NOMO-1 (cell line): ENCODE measurements around the gene SERPINH1.

Source experiments
- DNase-seq, 2 experiments: peaks; one replicate each; lab custom pipeline; 2025; ENCODE audit not compliant: unreplicated experiment in 2 of 2; lab: John Stamatoyannopoulos, UW

The SERPINH1 gene

DNA sequence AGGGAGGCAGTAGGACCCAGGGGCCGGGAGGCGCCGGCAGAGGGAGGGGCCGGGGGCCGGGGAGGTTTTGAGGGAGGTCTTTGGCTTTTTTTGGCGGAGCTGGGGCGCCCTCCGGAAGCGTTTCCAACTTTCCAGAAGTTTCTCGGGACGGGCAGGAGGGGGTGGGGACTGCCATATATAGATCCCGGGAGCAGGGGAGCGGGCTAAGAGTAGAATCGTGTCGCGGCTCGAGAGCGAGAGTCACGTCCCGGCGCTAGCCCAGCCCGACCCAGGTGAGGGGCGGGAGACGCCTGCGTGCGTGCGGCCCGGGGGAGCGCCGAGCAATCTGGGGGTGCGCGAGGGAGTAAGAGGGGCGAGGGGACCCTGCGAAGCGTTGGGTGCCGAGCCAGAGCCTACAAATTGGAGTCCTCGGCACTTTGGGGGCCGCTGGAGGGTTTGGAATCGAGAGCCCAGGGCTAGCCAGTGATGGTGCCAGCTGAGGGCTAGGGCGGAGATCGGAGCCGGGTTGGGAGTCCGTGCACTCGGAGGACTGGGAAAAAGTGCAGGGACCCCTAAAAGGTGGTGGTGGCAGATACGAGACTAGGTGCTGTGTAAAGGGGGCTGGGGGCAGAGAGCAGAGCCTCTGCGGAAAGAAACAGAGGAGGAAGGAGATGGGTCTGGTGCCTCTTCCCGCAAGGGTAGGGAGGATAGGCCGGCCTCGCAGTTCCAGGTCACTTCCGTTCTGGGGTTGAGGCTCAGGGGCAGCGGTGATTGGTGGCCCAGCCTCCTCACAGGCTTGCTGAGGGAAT, at the start of gene SERPINH1:
Gene SERPINH1, plus strand, starts transcription at position 206 of the 788 bp plus-strand sequence. CDS start 4,097 bp downstream, outside the sequence.
- DNase-seq: peak; percentile 83 to 90

DNA sequence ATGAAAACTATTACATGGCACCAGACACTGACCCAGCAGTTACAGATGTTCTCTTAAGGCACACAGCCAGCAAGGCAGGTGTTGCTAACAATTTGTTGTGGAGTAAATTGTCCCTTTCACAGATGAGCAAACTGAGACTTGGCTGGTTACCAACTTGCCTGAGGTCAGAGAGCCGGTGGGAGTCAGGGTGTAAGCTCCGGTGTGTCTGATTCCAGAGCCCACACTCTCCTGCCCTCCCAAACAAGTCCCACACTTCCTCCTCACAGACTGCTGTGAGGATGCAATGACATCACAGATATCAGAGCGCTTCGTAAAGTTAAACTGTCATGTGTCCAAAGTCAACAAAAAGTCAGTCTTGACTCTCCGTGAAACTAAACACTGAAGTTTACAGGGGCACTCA, 48.8 kb upstream of the SERPINH1 start:
- DNase-seq: no peak

GRCh38 chr11:75514596-75514995, 47.5 kb upstream of the SERPINH1 start:
- DNase-seq: no peak

DNA sequence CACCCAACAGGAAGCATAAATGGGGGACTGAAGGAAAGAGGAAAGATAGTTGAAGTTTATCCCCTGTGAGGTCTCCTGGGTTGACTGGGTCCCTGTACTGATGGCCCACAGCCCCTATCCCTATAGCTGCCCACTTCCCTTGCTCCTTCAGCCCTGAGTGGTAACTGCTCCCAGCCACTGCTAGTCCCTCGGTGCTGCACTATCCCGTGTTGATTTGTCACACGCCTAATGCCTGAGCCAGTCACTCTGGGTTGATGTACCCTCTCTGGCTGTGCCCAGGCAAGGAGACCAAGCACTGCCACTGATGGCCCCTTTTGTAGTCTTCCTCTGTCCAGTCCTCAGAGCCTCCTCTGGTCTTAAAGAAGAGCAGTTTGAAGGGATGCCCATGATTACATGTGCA, 45.9 kb upstream of the SERPINH1 start:
- no peak for DNase-seq

GRCh38 chr11:75516886-75517285, 45.2 kb upstream of the SERPINH1 start:
- no peak for DNase-seq

GRCh38 chr11:75518204-75518549, 43.9 kb upstream of the SERPINH1 start:
- no peak for DNase-seq

- DNase-seq: no peak
Measured at GRCh38 chr11:75518771-75519653, 43.0 kb upstream of the SERPINH1 start.

- DNase-seq: no peak
Measured at GRCh38 chr11:75520688-75521087, 41.4 kb upstream of the SERPINH1 start.

DNA sequence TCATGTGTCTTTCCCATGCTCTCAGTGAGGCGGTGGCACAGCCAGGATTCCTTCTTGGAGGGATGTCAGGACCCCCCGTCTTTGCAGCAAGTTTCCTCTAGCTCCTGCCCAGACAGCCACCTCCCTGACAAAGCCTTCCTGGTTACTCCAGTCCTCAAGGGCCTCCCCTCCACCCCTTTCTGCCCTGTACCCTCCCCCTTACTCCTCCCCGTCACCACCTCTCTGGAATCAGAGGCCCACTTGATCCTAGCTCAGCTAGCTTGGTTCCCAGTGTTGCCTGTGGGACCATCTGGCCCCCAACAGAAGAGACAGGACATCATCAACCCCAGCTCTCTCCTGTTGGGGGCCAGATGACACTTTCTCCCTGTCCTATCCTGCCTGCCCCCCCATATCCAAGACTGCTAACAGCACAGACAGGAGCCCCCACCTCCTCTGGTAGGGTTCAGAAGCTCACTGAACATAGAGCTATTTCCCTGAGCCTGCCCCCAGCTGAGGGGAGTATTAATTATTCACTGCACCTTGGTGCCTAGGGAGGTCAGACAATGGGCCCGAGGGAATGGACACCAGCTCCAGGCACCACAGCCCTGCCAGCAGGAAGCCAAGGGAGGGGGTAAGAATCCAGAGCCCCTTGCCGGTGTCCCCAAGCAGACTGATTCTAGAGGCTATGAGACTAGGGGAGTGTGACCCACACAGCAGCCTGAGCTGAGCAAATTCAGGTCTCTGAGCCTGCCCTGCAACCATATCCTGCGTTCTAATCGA, 39.6 kb upstream of the SERPINH1 start:
- DNase-seq: no peak

- DNase-seq: no peak
Measured at GRCh38 chr11:75523189-75523588, 38.9 kb upstream of the SERPINH1 start.

- DNase-seq: no peak
Measured at GRCh38 chr11:75523811-75524664, 38.0 kb upstream of the SERPINH1 start.

DNA sequence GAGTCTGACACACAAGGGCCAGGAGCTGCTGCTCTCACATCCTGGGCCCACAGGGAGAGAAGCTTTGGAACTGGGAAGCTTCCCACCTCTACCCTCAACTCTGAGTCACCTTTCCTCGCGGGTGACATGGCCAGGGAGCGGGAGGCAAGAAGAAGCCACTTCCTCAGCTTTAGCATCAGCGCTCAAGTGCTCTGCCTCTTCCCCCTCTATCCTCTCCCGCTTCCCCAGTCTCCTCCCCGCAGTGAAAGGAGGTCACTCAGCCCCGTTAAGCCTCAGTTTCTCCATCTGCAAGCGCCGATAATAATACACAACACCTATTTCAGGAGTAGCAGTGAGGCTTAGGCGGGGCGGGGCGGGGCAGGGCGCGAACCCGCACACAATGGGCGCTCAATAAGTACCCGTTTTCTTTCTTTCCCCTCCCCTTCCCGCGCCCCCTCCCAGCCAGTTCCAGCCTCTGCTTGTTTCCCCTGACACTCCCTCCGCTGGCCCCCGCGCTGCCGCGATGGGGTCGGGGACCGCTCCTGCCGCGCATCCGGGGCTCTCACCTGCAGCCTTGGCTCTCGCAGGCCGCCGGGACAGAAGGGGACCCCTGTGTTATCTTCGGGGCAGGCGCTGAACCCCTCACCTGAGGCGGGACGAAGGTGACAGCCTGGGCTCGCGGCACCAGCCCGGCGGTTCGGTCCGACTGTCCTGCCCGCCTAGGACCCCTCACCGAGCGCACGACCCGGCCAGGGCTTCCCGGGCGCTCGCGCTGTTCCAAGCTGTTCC, 37.2 kb upstream of the SERPINH1 start:
- DNase-seq: peak in 1 of 2 experiments; percentile 10

GRCh38 chr11:75525433-75526191, 36.4 kb upstream of the SERPINH1 start, which contains the start of gene GDPD5:
Gene GDPD5, minus strand, starts transcription at chr11:75525941. Its CDS starts 48,206 bp downstream, at chr11:75477735.
- DNase-seq: peak; percentile 89 to 97

DNA sequence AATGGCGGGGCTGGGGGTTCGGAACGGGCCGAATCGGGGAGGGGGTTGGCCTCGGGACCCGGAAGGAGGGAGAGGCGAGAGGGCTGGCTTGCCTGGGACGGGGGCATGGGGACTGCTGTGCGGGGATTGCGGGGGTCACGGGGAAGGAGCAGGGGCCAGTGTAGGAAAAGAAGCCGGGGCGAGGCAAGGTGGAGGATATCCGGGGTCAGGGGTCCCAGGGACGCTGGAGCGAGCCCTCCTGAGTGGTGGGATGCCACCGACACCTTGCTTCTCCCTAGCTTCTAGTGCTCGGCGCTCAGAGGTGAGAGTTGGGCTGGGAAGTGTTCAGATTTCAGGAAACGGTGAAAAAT, 35.9 kb upstream of the SERPINH1 start:
- no peak for DNase-seq

- no peak for DNase-seq
Measured at GRCh38 chr11:75527130-75527529, 34.9 kb upstream of the SERPINH1 start.

- no peak for DNase-seq
Measured at GRCh38 chr11:75527938-75528735, 33.9 kb upstream of the SERPINH1 start.

DNA sequence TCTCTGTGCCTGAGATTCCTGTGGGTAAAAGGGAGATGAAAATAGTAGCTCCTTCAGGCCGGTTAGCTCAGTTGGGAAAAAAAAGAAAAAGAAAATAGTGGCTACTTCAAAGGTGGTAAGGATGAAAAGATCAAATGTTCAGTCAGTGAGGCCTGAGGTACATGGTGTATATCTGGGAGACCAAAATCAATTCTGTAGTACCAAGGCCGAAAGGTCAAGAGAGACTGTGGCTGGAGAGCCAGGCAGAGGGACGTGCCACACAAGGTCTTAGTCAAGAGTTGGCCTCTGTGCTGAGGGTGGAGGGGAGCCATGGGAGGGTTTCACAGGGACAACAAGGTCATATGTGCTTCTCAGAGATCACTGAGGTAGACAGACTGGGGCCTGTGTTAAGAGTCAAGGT, 31.5 kb upstream of the SERPINH1 start:
- no peak for DNase-seq

DNA sequence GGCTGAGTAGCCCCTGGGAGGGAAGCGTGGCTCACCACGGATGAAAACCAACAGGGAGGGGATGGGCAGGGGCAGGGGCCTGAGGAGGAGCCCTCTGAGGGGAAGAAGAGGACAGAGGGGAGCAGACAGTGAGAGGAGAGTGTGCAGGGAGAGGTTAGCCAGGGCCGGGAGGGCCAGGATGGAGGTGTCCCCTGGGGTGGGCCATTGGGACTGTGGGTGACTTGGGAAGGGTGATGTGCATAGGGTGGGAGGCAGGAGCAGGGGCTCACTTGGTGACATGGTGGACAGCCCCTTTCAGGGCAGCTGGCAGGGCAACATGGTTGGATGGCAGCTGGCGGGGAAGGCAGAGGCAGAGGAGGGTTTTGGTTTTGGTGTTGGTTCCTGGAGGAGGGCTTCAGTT, 30.7 kb upstream of the SERPINH1 start:
- no peak for DNase-seq
